Adrenal gland (tissue), 5 donors: ENCODE data around the gene NAA11.

ENCODE experiments used
- POLR2A ChIP-seq, 2 donors: fragments of 450-650 bp; IDR thresholded peaks; one replicate each; pipeline ENCODE4 v1.6.1; 2017; ENCODE audit warnings: antibody characterized with exemption in 2 of 2, mild to moderate bottlenecking in 2 of 2, moderate library complexity in 1 of 2
- TF ChIP-seq, protein P1 (sequence below), 6 experiments: fragments of 450-650 bp in 4 of 6; fragments of 200-600 bp in 2 of 6; sonication (generic) in 1 of 6; IDR thresholded peaks; 1 replicate in 5 of 6; 2 replicates in 1 of 6; pipeline versions ENCODE4 v1.5.1 to v1.8.0; 2016 to 2021; ENCODE audit warnings: antibody characterized with exemption in 6 of 6, mild to moderate bottlenecking in 2 of 6, moderate library complexity in 1 of 6
- donor health status: DM: no; HTN: no; CAD: no.

DNA sequence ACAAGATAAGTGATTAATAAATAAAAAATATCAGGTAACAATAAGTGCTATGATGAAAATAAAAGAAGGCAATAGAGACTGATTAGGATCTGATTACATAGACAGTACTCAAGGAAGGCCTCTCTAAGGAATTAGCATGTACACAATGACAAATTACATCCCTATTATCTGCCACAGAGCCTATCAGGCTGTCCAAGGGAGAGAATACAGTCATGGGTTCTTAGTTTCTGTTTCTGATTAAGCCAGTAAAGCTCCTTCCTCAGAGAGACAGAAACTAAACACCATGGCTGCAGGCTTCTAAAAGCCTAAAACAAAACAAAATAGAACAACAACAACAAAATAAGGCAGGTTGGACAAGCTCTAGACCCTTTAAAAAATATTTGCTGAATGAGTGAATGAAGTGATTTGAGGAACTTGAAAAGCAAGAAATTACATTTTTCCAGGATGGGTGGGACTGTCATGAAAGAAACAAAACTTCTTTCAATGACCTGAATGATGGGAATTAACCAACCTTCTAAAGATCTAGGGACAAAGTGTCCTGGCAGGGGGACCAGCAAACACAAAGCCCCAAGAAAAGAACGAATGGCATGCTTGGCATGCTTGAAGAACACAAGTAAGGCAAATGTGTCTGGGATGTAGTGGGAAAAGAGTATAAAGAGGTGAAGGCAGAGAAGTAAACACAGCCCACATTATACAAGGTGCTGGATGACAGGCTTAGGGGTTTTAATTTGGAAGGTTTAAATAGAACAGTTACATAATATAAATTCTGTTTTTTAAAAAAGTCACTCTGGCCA lies 44.1 kb downstream of the NAA11 start:
- no peak for TF ChIP-seq POLR2A (IDR thresholded peaks at IDR 0.05)
- TF ChIP-seq, protein P1, sequence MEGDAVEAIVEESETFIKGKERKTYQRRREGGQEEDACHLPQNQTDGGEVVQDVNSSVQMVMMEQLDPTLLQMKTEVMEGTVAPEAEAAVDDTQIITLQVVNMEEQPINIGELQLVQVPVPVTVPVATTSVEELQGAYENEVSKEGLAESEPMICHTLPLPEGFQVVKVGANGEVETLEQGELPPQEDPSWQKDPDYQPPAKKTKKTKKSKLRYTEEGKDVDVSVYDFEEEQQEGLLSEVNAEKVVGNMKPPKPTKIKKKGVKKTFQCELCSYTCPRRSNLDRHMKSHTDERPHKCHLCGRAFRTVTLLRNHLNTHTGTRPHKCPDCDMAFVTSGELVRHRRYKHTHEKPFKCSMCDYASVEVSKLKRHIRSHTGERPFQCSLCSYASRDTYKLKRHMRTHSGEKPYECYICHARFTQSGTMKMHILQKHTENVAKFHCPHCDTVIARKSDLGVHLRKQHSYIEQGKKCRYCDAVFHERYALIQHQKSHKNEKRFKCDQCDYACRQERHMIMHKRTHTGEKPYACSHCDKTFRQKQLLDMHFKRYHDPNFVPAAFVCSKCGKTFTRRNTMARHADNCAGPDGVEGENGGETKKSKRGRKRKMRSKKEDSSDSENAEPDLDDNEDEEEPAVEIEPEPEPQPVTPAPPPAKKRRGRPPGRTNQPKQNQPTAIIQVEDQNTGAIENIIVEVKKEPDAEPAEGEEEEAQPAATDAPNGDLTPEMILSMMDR (IDR thresholded peaks at IDR 0.05) = no peak
